ENCODE measurements around the gene BMP10.

The BMP10 gene

GRCh38 chr2:68889500-68889899 is 18.3 kb upstream of the BMP10 start:
- no peak for DNase-seq

- no peak for DNase-seq
These were observed 17.8 kb upstream of the BMP10 start for GRCh38 chr2:68889021-68889420.

- no peak for DNase-seq
These were observed 17.0 kb upstream of the BMP10 start for GRCh38 chr2:68888038-68888704.

- DNase-seq, result no peak
These were observed 14.5 kb upstream of the BMP10 start for GRCh38 chr2:68885811-68886075.

GRCh38 chr2:68885074-68885810 is 14.0 kb upstream of the BMP10 start:
- no peak for DNase-seq

GRCh38 chr2:68880213-68880612 is 9.0 kb upstream of the BMP10 start:
- DNase-seq, result no peak

GRCh38 chr2:68879296-68879695 is 8.1 kb upstream of the BMP10 start:
- DNase-seq, result no peak

- DNase-seq, result no peak
These were observed 7.6 kb upstream of the BMP10 start for GRCh38 chr2:68878753-68879152.

GRCh38 chr2:68878071-68878711 is 7.0 kb upstream of the BMP10 start:
- no peak for DNase-seq

GRCh38 chr2:68877079-68877772 is 6.0 kb upstream of the BMP10 start:
- no peak for DNase-seq

GRCh38 chr2:68870215-68870614 is 982 bp downstream of the BMP10 start:
- DNase-seq, result no peak

GRCh38 chr2:68865108-68865507 is 6.1 kb downstream of the BMP10 start:
- no peak for DNase-seq

GRCh38 chr2:68863996-68864395 is 7.2 kb downstream of the BMP10 start:
- DNase-seq, result no peak

- no peak for DNase-seq
These were observed 8.3 kb downstream of the BMP10 start for GRCh38 chr2:68862889-68863288.

- no peak for DNase-seq
These were observed 9.9 kb downstream of the BMP10 start for GRCh38 chr2:68861330-68861729.

GRCh38 chr2:68860111-68860510 is 11.1 kb downstream of the BMP10 start:
- DNase-seq, result no peak

- DNase-seq, result no peak
These were observed 13.2 kb downstream of the BMP10 start for GRCh38 chr2:68857855-68858456.

- no peak for DNase-seq
These were observed 13.9 kb downstream of the BMP10 start for GRCh38 chr2:68857202-68857845.

- no peak for DNase-seq
These were observed 15.6 kb downstream of the BMP10 start for GRCh38 chr2:68855550-68855949.

GRCh38 chr2:68854476-68854875 is 16.7 kb downstream of the BMP10 start:
- no peak for DNase-seq

- no peak for DNase-seq
These were observed 17.3 kb downstream of the BMP10 start for GRCh38 chr2:68853915-68854314.

- DNase-seq, result no peak
These were observed 18.2 kb downstream of the BMP10 start for GRCh38 chr2:68853035-68853434.

GRCh38 chr2:68850524-68850923 is 20.7 kb downstream of the BMP10 start:
- DNase-seq, result no peak
